ENCODE results near the gene CASK. TPM values are rescaled to one million over a fixed set of nuclear protein-coding genes. Genes with fewer than 3 reads are reported as not detected.

Gene CASK
- total and polyA plus RNA-seq, 10 donors, result 4.7 to 63.7 (median 42.8) TPM

DNA sequence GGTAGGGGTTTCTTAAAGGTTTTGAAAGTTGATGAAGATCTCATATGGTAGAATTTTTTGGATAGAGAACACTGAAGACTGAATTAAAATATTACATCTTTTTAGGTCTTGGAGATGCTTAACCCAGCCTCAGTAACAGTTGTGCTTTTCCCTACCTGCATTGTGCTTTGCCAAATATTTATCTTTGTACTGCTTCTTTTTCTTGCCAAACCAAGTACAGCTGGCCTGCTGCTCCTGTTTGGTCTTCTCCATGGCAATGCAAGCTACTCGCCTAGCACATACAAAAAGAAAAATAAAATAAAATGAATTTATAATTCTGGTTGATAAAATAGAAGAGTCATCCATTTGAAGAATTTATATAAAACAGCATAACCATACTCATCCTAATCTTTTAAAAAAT, 380.8 kb downstream of the CASK start:
- TF ChIP-seq POLR2AphosphoS5 (IDR thresholded peaks at IDR 0.05), result no peak
- TF ChIP-seq, protein P1, sequence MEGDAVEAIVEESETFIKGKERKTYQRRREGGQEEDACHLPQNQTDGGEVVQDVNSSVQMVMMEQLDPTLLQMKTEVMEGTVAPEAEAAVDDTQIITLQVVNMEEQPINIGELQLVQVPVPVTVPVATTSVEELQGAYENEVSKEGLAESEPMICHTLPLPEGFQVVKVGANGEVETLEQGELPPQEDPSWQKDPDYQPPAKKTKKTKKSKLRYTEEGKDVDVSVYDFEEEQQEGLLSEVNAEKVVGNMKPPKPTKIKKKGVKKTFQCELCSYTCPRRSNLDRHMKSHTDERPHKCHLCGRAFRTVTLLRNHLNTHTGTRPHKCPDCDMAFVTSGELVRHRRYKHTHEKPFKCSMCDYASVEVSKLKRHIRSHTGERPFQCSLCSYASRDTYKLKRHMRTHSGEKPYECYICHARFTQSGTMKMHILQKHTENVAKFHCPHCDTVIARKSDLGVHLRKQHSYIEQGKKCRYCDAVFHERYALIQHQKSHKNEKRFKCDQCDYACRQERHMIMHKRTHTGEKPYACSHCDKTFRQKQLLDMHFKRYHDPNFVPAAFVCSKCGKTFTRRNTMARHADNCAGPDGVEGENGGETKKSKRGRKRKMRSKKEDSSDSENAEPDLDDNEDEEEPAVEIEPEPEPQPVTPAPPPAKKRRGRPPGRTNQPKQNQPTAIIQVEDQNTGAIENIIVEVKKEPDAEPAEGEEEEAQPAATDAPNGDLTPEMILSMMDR (IDR thresholded peaks at IDR 0.05 in 8 of 11, conservative IDR thresholded peaks at IDR 0.05 in 3 of 11), result no peak
- no peak for TF ChIP-seq POLR2A (IDR thresholded peaks at IDR 0.05)
- H3K36me3 ChIP-seq, result peaks cover 0 to 28% (median 0%) of the 10 kb centered on the region in 6 donors
- H3K4me1 ChIP-seq, result no peaks in the 10 kb centered on the region
- no peak overlapping the region for H3K27ac ChIP-seq
- no peaks in the 10 kb centered on the region for H3K9me3 ChIP-seq
- H3K4me3 ChIP-seq, result no peak overlapping the region
- no peaks in the 10 kb centered on the region for H3K27me3 ChIP-seq (replicated peaks in 1 of 7)
- 75 to 100% (median 96%) methylated on average over 1 of the region's 1 CpG for WGBS, 5 donors
- no peak for DNase-seq
- intact Hi-C loops (cut with DNase I; ENCODE audit: low total_unique reads), result no loop called here

DNA sequence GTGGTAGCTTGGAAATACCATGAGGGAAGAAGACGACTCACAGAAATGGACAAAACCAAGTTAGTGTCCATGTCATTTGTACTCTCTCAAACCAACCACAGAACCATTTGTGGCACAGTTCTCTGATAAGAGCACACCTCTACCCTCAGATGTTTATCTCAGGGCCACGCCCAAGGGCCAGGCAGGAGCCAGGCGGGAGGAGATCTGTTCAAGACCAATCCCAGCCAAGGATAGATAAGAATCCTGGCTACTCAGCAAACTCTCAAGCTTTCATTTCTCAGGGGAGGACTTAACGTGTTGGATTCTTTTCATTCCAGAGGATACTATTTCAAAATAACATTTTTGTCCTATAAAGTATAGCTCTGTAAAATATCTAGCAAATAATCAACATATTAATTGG, 381.2 kb downstream of the CASK start:
- no peak overlapping the region for H3K27ac ChIP-seq
- TF ChIP-seq POLR2A (IDR thresholded peaks at IDR 0.05), result no peak
- TF ChIP-seq, protein P1 (IDR thresholded peaks at IDR 0.05 in 8 of 11, conservative IDR thresholded peaks at IDR 0.05 in 3 of 11), result no peak
- no peak for TF ChIP-seq POLR2AphosphoS5 (IDR thresholded peaks at IDR 0.05)
- no peaks in the 10 kb centered on the region for H3K9me3 ChIP-seq
- intact Hi-C loops (cut with DNase I; ENCODE audit: low total_unique reads), result no loop called here
- peaks cover 0 to 28% (median 0%) of the 10 kb centered on the region in 6 donors for H3K36me3 ChIP-seq
- WGBS, 5 donors, result 64 to 87% (median 81%) methylated on average over 4 of the region's 4 CpGs
- no peaks in the 10 kb centered on the region for H3K27me3 ChIP-seq (replicated peaks in 1 of 7)
- no peak for DNase-seq
- H3K4me1 ChIP-seq, result no peaks in the 10 kb centered on the region
- H3K4me3 ChIP-seq, result no peak overlapping the region

DNA sequence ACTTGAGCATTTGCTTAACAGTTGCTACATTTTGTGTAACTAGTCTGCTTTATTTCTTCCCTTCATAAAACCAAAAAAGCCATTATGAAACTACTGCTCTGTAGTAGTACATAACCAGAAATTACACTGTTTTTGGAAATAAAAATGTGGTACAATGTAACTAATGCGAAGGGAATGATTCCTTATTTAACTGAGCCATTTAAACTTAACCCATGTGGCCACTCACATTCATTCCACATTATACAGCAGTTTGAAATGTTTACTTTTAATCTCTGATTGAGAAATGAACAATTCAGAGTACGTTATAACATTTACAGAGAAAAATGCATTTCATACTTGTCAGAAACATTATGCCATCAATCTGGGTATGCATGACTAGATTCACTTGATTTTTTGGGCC, 382.0 kb downstream of the CASK start:
- Histone ChIP-seq H3K27ac (no peak overlapping the region), H3K9me3 (no peaks in the 10 kb centered on the region), H3K27me3 (replicated peaks in 1 of 7) (no peaks in the 10 kb centered on the region), H3K36me3 (peaks cover 0 to 28% (median 0%) of the 10 kb centered on the region in 6 donors), H3K4me1 (no peaks in the 10 kb centered on the region), H3K4me3 (no peak overlapping the region)
- no peak for DNase-seq
- intact Hi-C loops (cut with DNase I; ENCODE audit: low total_unique reads), result no loop called here
- no peak for TF ChIP-seq POLR2AphosphoS5 (IDR thresholded peaks at IDR 0.05)
- TF ChIP-seq, protein P1 (IDR thresholded peaks at IDR 0.05 in 8 of 11, conservative IDR thresholded peaks at IDR 0.05 in 3 of 11), result no peak
- no peak for TF ChIP-seq POLR2A (IDR thresholded peaks at IDR 0.05)
- WGBS, 5 donors, result 73 to 93% (median 85%) methylated on average over 2 of the region's 2 CpGs

- no peaks in the 10 kb centered on the region for H3K9me3 ChIP-seq
- TF ChIP-seq, protein P1 (IDR thresholded peaks at IDR 0.05 in 8 of 11, conservative IDR thresholded peaks at IDR 0.05 in 3 of 11), result no peak
- TF ChIP-seq POLR2A (IDR thresholded peaks at IDR 0.05), result no peak
- no peak for TF ChIP-seq POLR2AphosphoS5 (IDR thresholded peaks at IDR 0.05)
- 82 to 97% (median 91%) methylated on average over 4 of the region's 4 CpGs for WGBS, 5 donors
- peaks cover 0 to 24% (median 0%) of the 10 kb centered on the region in 6 donors for H3K36me3 ChIP-seq
- H3K4me3 ChIP-seq, result no peak overlapping the region
- H3K27ac ChIP-seq, result no peak overlapping the region
- H3K27me3 ChIP-seq (replicated peaks in 1 of 7), result no peaks in the 10 kb centered on the region
- no peaks in the 10 kb centered on the region for H3K4me1 ChIP-seq
- intact Hi-C loops (cut with DNase I; ENCODE audit: low total_unique reads), result no loop called here
- DNase-seq, result no peak
Measured at GRCh38 chrX:41538707-41539106, 384.6 kb downstream of the CASK start.
